HG02970 (cell line): ENCODE data around the gene BEND3.
A peak's percentile ranks its signal among the peaks of the same experiment; 100 is the strongest.
"Not testable (repeated sequence)": the region's sequence is repeated elsewhere in the genome, so short reads cannot be mapped to it uniquely, and the experiment has no call there.

Source experiments
- ATAC-seq: cut with Tn5 transposase; IDR thresholded peaks from one replicate; pipeline ENCODE4 v1.9.1; 2021; ENCODE audit warnings: mild to moderate bottlenecking, moderate library complexity, moderate number of reproducible peaks; ENCODE audit not compliant: unreplicated experiment, low FRiP score

BEND3 gene

GRCh38 chr6:107114926-107115694 is at the start of gene BEND3:
BEND3 (minus strand) TSS chr6:107115515; CDS start chr6:107099285, 16,230 bp downstream.
- ATAC-seq, result peak; percentile 20

GRCh38 chr6:107164299-107164698 is 49.0 kb upstream of the BEND3 start:
- not testable (repeated sequence) for ATAC-seq

- ATAC-seq, result no peak
Observed at GRCh38 chr6:107161521-107161920, 46.2 kb upstream of the BEND3 start.

GRCh38 chr6:107156617-107157016 is 41.3 kb upstream of the BEND3 start:
- no peak for ATAC-seq

GRCh38 chr6:107154801-107155160 is 39.5 kb upstream of the BEND3 start:
- no peak for ATAC-seq

- no peak for ATAC-seq
Observed at GRCh38 chr6:107154131-107154800, 39.0 kb upstream of the BEND3 start.

GRCh38 chr6:107152638-107153430 is 37.5 kb upstream of the BEND3 start:
- ATAC-seq, result no peak

- no peak for ATAC-seq
Observed at GRCh38 chr6:107144666-107145065, 29.4 kb upstream of the BEND3 start.

GRCh38 chr6:107144014-107144413 is 28.7 kb upstream of the BEND3 start:
- no peak for ATAC-seq

GRCh38 chr6:107140581-107140980 is 25.3 kb upstream of the BEND3 start:
- ATAC-seq, result no peak

- ATAC-seq, result not testable (repeated sequence)
Observed at GRCh38 chr6:107136324-107136723, 21.0 kb upstream of the BEND3 start.

- ATAC-seq, result not testable (repeated sequence)
Observed at GRCh38 chr6:107135048-107135680, 19.8 kb upstream of the BEND3 start.

GRCh38 chr6:107132330-107132954 is 17.1 kb upstream of the BEND3 start:
- no peak for ATAC-seq

- ATAC-seq, result no peak
Observed at GRCh38 chr6:107129370-107129925, 14.1 kb upstream of the BEND3 start.

- no peak for ATAC-seq
Observed at GRCh38 chr6:107128577-107128976, 13.3 kb upstream of the BEND3 start.

GRCh38 chr6:107128175-107128574 is 12.9 kb upstream of the BEND3 start:
- ATAC-seq, result no peak

- no peak for ATAC-seq
Observed at GRCh38 chr6:107125771-107126170, 10.5 kb upstream of the BEND3 start.

GRCh38 chr6:107124934-107125348 is 9.6 kb upstream of the BEND3 start:
- no peak for ATAC-seq

- no peak for ATAC-seq
Observed at GRCh38 chr6:107123501-107123900, 8.2 kb upstream of the BEND3 start.

GRCh38 chr6:107122748-107123147 is 7.4 kb upstream of the BEND3 start:
- ATAC-seq, result no peak
